GM21576 (cell line): ENCODE measurements around the gene ERC2.

ENCODE experiments used
- ATAC-seq: cut with Tn5 transposase; IDR thresholded peaks from one replicate; pipeline ENCODE4 v1.9.1; 2021; ENCODE audit warnings: mild to moderate bottlenecking, moderate library complexity; ENCODE audit not compliant: unreplicated experiment

Gene ERC2

GRCh38 chr3:56428667-56429066 lies 39.6 kb downstream of the ERC2 start:
- no peak for ATAC-seq

DNA sequence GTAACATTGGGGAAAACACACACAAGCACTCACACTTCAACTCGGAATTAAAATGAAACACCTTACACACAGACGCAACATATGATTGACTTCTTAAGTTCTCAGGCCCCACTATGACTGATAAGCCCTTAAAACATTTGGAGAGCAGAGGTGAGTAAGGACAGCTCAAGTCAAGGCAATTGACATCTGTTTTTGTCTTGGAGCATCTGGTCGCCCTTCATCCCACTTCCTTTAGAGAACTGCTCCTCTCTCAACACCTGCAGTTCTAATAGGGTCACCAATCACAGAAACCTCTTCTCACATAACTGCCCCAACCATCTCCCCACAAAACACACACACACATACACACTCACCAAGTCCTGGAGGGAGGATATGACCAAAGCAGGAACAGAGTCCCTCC lies 43.4 kb downstream of the ERC2 start:
- ATAC-seq = no peak

DNA sequence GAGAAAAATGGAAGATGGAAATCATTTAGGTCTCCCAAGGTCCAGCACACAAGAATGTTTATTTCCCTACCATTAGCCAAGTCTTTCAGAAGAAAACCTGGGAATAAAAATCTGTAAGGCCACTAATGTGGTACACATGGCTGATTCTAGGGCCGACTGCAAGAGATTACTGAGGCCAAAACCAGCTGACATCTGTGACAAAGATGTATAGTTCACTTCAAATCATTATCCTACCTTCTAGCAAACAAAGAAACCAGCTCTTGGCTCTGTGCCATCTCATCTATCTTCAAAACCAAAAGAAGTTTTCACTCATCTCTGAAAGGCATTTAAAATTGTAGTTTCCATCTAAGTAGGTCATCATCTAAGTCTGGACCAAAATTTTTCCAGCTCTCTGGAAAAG lies 43.9 kb downstream of the ERC2 start:
- no peak for ATAC-seq

DNA sequence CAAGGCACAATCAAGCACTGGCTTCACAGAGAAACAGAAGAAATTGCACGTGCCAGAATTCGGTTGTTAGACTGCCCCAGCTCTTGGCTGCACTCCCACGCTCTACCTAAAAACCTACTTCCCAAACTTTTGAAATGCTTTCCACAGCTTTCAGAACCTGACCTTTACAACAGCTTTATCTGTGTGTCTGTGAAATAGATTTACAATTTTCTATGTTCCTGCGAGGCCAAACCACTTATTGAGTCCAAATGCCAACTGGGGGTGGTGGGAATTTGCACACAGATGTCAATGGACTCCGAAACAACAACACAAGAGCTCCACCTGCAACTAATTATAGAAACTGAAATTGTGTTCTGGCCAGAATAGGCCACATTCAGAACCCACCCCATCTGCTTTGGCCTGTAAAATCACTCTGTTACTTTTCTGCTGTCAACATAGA lies 44.6 kb downstream of the ERC2 start:
- ATAC-seq = no peak

DNA sequence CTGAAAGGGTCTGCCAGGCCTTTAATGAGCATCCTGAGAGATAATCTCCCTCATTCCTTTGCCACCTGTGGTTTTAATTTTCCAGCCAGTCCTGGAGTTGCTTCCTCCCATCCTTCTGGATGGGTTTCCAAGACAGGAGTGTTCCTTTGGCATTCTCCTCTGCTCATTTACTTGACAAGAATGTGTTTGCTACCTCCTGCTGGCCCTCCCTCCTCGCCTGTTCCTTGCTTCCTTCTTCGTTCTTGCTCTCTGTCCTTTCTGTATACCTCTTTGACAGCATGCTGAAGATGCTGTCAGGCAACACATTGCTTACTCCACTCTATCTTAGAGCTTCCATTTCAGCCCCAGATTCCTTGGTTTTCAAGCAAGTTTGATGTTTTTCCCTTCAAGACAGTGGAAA lies 46.0 kb downstream of the ERC2 start:
- no peak for ATAC-seq

DNA sequence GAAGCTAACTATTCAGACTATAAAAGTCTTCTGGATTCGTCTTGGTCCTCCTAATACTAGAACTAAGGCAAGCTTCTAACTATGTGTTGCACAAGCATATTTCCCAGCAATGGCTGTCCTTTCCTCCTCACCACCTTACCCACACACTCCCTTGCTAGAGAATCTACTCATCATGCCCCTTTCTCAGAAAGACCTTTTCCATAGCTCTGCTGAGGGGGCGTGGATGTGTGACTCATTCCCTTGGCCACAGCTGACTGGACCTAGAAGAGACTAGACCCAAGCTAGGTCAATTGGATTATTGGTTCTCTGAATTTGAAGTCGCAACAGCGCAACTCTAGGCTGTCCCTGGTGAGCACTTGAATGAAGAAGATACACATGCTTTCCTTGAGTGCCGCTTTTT lies 47.1 kb downstream of the ERC2 start:
- no peak for ATAC-seq

DNA sequence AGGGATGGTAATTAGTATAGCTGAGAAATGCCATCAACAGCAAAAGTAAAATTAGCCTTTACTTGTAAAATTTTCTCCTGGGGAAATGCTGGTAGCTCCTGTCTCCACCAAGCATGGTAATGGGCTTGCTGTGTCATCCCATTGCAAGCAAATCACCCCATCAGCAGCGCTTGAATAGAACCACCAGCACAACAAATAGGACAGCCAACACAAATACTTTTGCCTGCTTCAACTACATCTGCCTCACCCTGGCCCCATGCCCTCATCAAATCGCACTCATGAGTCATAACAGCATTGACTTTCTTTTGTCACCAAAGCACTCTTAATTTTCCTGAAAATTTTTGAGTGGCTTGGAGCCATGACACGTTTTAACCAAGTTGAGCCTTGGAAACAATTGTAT lies 52.6 kb downstream of the ERC2 start:
- ATAC-seq = no peak

- ATAC-seq = no peak
Observed at GRCh38 chr3:56413911-56414310, 54.4 kb downstream of the ERC2 start.

GRCh38 chr3:56411166-56411565 lies 57.1 kb downstream of the ERC2 start:
- ATAC-seq = no peak

- no peak for ATAC-seq
Observed at GRCh38 chr3:56410576-56410975, 57.7 kb downstream of the ERC2 start.

DNA sequence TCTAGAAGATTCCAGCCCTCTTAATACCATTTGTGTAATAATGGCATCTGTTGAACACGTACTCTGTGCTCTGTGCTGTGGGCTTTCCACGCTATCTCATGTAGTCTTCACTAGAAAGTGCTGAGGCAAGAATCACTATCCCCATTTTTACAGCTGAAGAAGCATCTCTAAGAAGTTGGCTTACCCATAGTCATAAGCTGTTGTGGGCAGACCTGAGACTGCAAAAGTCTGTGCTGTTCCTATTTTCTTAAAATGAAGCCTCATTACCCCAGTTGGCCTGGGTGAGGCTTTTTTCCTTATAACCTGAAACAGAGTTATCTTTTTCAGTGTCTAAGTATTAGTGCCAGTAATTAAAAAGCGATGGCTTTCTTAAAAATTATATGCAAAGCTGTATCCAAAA lies 58.5 kb downstream of the ERC2 start:
- no peak for ATAC-seq

DNA sequence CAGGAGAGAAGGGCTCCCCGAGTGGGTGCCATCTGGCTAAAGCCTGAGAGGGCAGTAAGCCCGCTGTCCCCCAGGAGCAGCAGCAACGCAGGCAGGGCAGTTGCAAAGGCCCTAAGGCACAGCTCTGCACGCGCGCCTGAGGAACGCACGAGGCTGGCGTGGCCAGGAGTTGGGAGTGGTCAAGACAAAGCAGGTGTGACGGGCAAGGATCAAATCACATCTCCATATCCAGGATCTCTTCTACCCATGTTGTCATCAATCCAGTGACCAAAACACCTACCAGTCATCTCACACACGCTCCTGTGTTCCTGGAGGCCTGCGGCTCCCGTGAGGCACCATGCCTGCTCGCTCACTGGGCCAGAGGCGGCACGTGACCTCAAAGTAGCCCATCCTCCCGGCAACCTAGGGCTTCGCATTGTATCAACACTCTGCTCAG lies 59.5 kb downstream of the ERC2 start:
- no peak for ATAC-seq

DNA sequence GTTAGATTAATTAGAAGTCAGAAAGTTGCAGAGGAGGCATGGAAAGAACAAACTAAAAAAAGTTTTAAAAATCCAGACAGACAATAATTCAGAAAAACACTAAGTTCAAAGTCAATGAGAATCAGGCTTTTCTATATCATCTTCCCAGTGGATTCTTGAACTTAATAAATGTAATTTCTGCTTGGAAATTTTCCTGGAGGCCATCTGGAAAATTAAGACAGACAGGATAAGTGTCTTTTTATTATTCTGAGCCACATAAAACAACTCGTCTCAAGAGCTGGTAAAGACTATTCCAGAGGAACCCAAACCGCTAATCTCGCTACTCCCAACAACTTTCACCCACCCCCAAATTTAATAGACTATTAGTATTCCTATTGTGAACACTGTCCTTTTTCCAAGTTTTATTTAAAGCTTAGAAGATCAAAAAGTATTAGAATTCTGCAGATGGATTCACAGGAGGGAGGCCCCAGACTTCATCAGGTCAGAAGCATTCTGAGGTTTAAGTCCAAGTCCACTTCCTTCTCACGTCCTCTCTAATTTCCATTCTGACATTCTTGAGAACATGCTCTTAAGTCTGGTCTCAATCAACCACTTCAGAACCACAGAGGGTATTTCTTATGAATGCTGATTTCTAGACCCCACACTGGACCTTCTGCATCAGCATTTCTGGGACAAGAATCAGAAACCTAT lies 61.3 kb downstream of the ERC2 start:
- ATAC-seq = no peak

GRCh38 chr3:56404884-56405283 lies 63.4 kb downstream of the ERC2 start:
- no peak for ATAC-seq

DNA sequence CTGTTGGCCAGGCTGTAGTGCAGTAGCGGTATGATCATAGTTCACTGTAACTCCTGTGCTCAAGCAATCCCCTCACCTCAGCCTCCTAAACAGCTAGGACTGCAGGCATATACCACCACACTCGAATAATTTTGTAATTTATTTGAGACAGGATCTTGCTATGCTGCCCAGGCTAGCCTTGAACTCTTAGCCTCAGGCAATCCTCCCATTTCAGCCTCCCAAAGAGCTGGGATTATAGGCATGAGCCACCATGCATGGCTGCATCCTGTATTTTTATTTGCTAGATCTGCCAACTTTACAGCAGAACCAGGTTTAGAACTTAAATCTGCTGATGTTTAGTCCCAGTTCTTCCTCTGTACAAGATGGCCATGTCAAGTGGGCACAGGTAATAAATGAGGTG lies 69.6 kb downstream of the ERC2 start:
- no peak for ATAC-seq

GRCh38 chr3:56397798-56398197 lies 70.5 kb downstream of the ERC2 start:
- ATAC-seq = no peak

GRCh38 chr3:56389183-56389830 lies 79.0 kb downstream of the ERC2 start:
- no peak for ATAC-seq

DNA sequence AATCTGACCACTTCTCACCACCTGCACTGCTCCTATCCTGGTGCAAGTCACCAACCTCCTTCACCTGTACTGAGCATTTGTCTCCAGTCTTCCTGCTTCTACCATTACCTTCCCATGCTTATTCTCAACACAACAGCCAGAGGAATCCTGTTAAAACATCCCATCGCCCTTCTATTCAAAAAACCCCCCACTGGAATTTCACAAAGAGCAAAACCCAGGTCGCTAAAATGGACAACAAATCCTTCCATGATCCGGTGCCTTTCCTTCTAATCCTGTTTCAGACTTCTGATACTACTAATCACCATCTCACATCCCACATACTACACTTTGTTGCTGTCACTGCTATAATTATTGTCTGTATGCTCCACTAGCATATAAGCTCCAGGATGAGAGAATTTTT lies 85.2 kb downstream of the ERC2 start:
- ATAC-seq = no peak

DNA sequence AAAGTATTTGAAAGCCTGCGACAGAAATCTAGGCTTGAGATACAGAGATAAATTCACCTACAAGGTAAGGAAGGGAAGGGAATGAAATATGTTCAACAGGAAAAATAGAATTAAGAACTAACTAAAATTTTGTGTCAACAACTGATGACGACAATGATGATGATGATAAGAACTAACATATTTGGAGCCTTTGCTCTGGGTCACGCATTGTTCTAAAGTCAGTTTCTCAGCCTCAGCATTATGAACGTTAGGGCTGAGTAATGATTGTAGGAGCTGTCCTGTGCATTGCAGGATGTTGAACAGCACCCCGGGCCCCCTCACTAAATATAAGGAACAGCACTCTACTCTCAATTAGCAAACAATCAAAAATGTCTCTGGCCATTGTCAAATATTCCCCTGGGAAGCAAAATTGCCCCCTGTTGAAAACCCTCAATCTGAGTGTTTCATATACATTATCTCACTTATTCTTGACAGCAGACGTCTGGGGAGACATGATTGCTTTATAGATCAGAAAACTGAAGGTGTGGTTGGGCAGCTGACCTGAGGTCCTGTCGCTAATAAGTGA lies 88.5 kb downstream of the ERC2 start:
- ATAC-seq = no peak

GRCh38 chr3:56375654-56376053 lies 92.6 kb downstream of the ERC2 start:
- no peak for ATAC-seq

- ATAC-seq = no peak
Observed at GRCh38 chr3:56373386-56373785, 94.9 kb downstream of the ERC2 start.

GRCh38 chr3:56370991-56371775 lies 97.1 kb downstream of the ERC2 start:
- no peak for ATAC-seq
